RWPE1 (cell line): ENCODE measurements around the gene SACS.

Experiments
- CTCF ChIA-PET: fragments of 350-600 bp; sonication (Branson Sonifier 250); formaldehyde crosslinking; extraction: SDS; loops from one replicate; lab custom pipeline; 2021; lab: Yijun Ruan, JAX
- POLR2A ChIA-PET: fragments of 400-600 bp; formaldehyde crosslinking; extraction: SDS; loops from one replicate; lab custom pipeline; 2020; ENCODE audit warnings: antibody characterized with exemption; ENCODE audit not compliant: low non-redundant PET; lab: Yijun Ruan, JAX
- DNase-seq: peaks from one replicate; pipeline ENCODE4 v3.0.0; 2012; ENCODE audit warnings: low spot score
- H3K27ac ChIP-seq: fragments of 450-650 bp; 2 replicates; pipeline ENCODE4 v1.5.1; 2017
- CTCF ChIP-seq: fragments of 450-650 bp; conservative IDR thresholded peaks from 2 replicates; pipeline ENCODE4 v1.5.1; 2017; ENCODE audit warnings: low read depth, mild to moderate bottlenecking

SACS gene, protein sequence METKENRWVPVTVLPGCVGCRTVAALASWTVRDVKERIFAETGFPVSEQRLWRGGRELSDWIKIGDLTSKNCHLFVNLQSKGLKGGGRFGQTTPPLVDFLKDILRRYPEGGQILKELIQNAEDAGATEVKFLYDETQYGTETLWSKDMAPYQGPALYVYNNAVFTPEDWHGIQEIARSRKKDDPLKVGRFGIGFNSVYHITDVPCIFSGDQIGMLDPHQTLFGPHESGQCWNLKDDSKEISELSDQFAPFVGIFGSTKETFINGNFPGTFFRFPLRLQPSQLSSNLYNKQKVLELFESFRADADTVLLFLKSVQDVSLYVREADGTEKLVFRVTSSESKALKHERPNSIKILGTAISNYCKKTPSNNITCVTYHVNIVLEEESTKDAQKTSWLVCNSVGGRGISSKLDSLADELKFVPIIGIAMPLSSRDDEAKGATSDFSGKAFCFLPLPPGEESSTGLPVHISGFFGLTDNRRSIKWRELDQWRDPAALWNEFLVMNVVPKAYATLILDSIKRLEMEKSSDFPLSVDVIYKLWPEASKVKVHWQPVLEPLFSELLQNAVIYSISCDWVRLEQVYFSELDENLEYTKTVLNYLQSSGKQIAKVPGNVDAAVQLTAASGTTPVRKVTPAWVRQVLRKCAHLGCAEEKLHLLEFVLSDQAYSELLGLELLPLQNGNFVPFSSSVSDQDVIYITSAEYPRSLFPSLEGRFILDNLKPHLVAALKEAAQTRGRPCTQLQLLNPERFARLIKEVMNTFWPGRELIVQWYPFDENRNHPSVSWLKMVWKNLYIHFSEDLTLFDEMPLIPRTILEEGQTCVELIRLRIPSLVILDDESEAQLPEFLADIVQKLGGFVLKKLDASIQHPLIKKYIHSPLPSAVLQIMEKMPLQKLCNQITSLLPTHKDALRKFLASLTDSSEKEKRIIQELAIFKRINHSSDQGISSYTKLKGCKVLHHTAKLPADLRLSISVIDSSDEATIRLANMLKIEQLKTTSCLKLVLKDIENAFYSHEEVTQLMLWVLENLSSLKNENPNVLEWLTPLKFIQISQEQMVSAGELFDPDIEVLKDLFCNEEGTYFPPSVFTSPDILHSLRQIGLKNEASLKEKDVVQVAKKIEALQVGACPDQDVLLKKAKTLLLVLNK (N-terminal part only)

GRCh38 chr13:23433171-23434153 is at the start of gene SACS:
Gene SACS, minus strand, starts transcription at chr13:23433702. Its CDS starts 22,463 bp downstream, at chr13:23411239.
- no peak for DNase-seq
- ChIA-PET POLR2A (no interaction called here), CTCF (interaction anchor here (0.7 kb wide), 1 partner anchor 457 kb away, joined by 5 read pairs; no protein-coding TSS in a partner anchor)
- no peak for TF ChIP-seq CTCF
- H3K27ac ChIP-seq = no peak within 1 kb of the TSS

- no peak overlapping the region for H3K27ac ChIP-seq
- POLR2A ChIA-PET = no interaction called here
- CTCF ChIA-PET = interaction anchor here (0.6 kb wide), 1 partner anchor 123 kb away, joined by 3 read pairs; no protein-coding TSS in a partner anchor
- DNase-seq = no peak
- TF ChIP-seq CTCF = no peak
These were observed 46.8 kb upstream of the SACS start for GRCh38 chr13:23480324-23480723.

- ChIA-PET POLR2A (no interaction called here), CTCF (no interaction called here)
- DNase-seq = no peak
- no peak for TF ChIP-seq CTCF
- H3K27ac ChIP-seq = no peak overlapping the region
These were observed 43.6 kb upstream of the SACS start for GRCh38 chr13:23477101-23477500.

GRCh38 chr13:23473221-23473620 is 39.7 kb upstream of the SACS start:
- no peak for TF ChIP-seq CTCF
- DNase-seq = no peak
- ChIA-PET POLR2A (no interaction called here), CTCF (interaction anchor here (0.6 kb wide), 1 partner anchor 1657 kb away, joined by 3 read pairs; no protein-coding TSS in a partner anchor)
- H3K27ac ChIP-seq = no peak overlapping the region

DNA sequence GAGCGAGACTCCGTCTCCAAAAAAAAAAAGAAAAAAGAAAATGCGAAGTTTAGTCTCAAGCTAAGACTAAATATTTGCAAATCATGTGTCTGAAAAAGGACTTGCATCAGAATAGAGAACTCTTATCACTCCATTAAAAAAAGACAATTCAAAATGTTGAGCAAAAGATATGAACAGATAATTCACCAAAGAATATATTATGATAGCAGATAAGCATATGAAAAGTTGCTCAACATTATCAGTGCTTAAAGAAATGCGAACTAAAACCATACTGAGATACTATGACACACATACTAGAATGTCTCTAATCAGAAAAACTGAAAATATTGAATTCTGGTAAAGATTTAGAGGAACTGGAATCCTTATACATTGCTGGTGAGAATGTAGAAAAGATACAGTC is 38.7 kb upstream of the SACS start:
- TF ChIP-seq CTCF = no peak
- DNase-seq = no peak
- no peak overlapping the region for H3K27ac ChIP-seq
- ChIA-PET POLR2A (no interaction called here), CTCF (interaction anchor here (0.6 kb wide), 1 partner anchor 401 kb away, joined by 3 read pairs; no protein-coding TSS in a partner anchor)
